EL (cell line): Measurements from ENCODE around the gene SERPINA6.
"Not testable (repeated sequence)": the region's sequence is repeated elsewhere in the genome, so short reads cannot be mapped to it uniquely, and the experiment has no call there.

Experiments
- DNase-seq: peaks from one replicate; pipeline ENCODE4 v3.0.0-alpha.2; 2016

SERPINA6 gene

GRCh38 chr14:94320243-94320642 is 2.9 kb downstream of the SERPINA6 start:
- DNase-seq: no peak

DNA sequence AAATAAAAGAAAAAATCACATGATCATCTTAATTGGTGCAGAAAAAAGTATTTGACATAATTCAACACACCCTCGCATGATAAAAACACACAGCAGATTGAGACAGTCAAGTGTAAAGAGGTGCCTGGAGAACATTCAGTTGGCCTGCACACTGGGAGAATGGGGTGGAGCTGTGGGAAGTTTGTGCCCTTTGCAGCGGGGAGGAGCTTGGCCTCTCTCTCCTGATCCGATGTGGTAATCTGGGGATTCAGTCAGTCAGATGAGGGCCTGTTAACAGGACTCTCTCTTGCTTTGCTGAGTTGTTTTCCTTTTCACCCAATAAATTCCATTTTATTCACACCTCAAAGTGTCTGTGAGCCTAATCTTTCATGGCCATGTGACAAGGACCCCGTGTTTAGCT is 5.9 kb downstream of the SERPINA6 start:
- no peak for DNase-seq

GRCh38 chr14:94316692-94317091 is 6.4 kb downstream of the SERPINA6 start:
- DNase-seq: no peak

- DNase-seq: no peak
These were observed 8.2 kb downstream of the SERPINA6 start for GRCh38 chr14:94314890-94315289.

- no peak for DNase-seq
These were observed 9.0 kb downstream of the SERPINA6 start for GRCh38 chr14:94313991-94314655.

DNA sequence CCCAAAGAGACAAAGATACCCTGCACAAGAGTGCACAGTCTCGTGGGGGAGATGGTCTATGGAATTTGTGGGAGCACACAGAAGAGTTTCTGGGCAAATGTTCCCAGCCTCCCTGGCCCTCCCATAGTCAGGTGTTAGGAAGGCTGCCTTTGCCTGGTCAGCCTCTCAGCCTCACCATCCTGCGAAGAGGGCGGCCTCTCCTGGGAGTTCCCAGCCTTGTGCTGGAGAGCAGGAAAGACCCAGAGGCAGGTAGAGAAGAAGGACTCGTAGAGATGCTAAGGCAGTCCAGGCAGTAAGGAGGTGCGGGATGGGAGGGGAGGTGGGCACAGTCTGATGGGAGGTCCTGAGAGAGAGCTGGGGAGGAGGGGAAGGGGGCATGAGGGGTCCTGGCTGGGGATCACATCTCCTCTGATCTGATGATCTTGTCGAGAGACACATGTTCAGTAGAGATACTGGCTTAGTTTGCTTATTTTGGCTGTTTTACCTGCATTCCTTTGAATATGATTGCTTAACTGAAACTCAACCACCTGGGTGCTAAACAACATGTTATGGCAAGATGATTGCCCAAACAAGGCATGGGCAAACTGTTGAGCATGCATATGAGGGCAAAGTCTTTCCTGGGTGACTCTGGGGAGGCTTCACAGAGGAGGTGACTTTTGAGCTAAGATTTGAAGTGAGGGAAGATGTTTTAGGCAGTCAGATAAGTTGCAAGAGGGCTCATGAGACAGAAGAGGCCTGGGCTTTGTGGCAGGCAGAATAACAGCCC is 10.5 kb downstream of the SERPINA6 start:
- DNase-seq: no peak

- DNase-seq: no peak
These were observed 12.9 kb downstream of the SERPINA6 start for GRCh38 chr14:94310248-94310647.

DNA sequence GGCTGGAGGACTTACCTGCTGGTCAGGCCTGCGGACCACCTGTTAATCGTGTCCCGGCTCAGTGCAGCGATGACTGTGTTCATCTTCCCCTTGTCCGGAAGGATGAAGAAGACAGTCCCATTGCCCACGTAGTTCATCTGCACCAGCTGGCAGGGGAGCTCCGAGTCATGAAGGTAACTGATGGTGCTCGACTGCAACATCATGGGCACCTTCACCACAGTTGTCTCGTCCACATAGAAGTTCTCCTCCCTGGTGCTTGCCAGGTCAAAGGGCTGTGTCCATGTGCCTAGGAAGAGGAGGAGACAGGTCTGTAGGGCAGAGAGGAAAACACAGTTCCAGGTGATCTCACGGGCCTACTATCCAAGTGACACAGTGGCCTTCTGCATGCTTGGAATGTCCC is 13.4 kb downstream of the SERPINA6 start:
- DNase-seq: no peak

GRCh38 chr14:94307410-94307992 is 15.6 kb downstream of the SERPINA6 start:
- peak; percentile 13 for DNase-seq

DNA sequence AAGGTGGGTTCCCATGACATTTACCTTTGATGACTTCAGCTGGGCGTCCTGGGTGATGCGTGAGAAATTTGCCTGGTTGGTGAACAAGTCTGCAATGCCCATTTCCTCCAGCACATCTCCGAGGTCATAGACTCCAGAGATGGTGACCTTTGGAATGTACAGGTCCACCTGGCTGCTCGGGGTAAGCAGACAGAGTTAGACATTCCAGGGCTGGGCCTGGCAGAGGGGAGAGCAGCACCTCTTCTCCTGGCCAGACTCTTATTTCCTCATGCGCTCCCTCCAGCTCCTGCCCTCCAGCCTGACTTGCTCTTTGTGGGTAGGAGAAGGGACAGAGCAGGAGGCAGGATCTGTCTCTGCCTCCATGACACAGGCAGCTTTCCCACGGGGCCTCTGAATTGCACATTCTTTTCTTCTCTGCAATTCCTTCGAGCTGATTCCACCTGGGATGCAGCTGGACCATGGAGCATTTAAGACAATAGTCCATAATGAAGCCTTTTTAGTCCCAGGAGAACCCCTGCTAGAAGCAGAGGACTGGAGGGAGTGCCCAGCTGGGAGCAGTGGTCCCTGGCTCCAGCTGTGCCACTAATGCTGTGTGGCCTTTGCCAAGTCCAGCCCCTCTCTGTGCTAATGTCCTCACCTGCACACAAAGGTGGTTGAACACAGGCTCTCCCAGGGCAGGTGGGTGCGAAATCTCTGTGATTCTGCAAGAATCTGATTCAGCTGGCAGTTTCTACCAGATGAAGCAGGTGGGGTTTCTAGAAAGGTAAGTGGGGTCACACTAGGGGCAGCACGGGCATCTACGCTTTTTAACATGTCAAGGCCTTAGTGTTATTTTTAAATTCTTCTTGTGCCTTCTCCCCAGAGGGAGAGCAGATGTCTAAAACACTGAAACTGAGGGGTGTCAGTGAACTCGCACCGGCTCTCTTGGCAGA is 16.8 kb downstream of the SERPINA6 start:
- DNase-seq: no peak

DNA sequence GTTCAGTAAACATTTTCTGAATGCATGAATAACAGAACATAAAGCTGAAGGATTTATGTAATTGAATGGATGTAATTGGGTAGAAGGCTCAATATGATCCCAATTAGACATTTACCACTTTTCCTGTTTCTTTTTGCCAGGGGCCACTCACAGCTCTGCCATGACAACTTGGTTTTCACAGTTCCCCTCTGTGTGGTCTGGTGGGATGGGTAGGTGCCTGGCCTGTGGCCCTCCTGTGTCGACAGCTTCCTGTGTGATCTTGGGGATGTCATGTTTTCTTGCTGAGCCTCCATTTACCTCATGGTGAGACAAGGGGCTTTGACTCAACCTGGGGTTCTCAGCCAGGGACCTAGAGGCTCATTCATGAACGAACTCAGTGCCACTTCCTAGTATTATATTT is 17.5 kb downstream of the SERPINA6 start:
- DNase-seq: no peak

- DNase-seq: no peak
These were observed 18.9 kb downstream of the SERPINA6 start for GRCh38 chr14:94304243-94304642.

DNA sequence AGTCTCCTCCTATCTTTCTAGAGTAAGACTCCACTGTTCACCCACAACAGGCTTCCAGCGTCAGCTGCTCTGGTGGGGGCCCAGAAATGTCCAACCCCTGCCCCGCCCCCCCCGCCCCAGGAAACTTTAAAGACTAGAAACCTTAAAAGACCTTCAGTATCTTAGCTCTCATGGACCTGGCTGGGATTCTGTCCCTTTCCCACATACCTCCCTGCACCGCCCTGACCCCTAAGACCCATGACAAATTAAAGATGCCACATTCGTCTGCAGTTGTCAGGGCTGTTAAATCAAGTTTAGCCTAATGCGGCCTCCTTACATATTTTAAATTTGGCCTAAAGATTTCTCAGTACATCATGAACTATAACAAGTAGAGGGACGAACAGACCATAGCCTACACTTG is 20.0 kb downstream of the SERPINA6 start:
- DNase-seq: no peak

DNA sequence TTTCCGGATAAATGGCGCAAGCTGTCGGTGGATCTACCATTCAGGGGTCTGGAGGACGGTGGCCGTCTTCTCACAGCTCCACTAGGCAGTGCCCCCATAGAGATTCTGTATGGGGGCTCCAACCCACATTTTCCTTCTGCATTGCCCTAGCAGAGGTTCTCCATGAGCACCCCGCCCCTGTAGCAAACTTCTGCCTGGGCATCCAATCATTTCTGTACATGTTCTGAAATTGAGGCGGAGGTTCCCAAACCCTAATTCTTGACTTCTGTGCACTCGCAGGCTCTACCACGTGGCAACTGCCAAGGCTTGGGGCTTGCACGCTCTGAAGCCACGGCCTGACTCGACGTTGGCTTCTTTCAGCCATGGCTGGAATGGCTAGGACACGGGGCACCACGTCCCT is 25.0 kb downstream of the SERPINA6 start:
- no peak for DNase-seq

DNA sequence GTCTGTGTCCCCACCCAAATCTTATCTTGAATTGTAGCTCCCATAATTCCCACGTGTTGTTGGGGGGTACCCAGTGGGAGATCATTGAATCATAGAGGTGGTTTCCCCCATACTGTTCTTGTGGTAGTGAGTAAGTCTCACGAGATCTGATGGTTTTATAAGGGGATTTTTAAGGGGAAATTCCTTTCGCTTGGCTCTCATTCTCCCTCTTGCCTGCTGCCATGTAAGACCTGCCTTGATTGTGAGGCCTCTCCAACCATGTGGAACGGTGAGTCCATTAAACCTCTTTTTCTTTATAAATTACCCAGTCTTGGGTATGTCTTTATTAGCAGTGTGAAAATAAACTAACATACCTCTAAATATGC is 27.0 kb downstream of the SERPINA6 start:
- not testable (repeated sequence) for DNase-seq

- no peak for DNase-seq
These were observed 27.6 kb downstream of the SERPINA6 start for GRCh38 chr14:94295360-94296180.

- no peak for DNase-seq
These were observed 29.6 kb downstream of the SERPINA6 start for GRCh38 chr14:94293578-94293924.

GRCh38 chr14:94292872-94293577 is 30.1 kb downstream of the SERPINA6 start, which contains the start of gene SERPINA10:
TSS of gene SERPINA10 (minus strand) at chr14:94293268. CDS start at chr14:94290593, 2,675 bp downstream.
- no peak for DNase-seq

DNA sequence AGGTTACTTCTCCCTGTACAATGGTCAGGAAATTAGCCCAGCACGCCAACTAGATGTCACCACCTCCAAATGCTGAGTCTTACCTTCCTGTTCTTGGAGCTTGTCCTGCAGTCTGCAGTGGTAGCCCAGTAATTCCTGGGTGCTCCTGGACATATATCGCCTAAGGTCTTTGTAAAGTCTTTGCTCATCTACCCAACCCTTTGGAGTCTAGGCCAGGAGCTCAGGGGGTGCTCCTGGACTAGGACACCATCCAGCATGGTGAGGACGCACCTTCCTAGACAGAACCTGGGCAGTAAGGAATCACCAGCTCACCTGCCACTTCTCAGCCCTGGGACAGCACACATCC is 30.6 kb downstream of the SERPINA6 start:
- DNase-seq: no peak

DNA sequence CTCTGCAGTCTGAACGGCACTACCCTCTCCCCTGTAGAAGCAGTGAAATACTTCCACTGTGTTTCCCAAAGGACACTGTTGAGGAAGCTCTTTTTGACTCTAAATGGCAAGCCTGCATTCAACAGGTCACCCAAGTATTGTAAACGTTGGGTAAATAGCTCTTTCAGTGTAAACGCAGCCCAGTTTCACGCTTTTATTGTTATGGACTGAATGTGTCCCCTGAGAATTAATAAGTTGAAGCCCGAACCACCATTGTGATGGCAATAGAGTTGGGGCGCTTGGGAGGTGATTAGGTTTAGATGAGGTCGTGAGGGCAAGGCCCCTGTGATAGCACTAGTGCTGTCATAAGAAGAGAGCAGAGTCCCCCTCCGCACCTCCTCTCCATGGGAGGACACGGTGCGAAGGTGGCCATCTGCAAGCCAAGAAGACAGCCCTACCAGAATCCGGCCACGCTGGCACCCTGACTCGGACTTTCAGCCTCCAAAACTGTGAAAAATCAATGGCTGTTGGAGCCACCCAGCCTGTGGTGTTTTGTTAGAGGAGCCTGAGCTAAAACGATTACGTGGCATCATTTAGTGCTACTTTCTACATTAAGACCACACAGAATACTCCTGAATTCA is 31.1 kb downstream of the SERPINA6 start:
- no peak for DNase-seq
